ENCODE data around the gene CECR2. TPM values are rescaled to one million over a fixed set of nuclear protein-coding genes. Genes with fewer than 3 reads are reported as not detected.

Gene CECR2
- total RNA-seq, 1 donor from 2014 or later, result 67.8 TPM

DNA sequence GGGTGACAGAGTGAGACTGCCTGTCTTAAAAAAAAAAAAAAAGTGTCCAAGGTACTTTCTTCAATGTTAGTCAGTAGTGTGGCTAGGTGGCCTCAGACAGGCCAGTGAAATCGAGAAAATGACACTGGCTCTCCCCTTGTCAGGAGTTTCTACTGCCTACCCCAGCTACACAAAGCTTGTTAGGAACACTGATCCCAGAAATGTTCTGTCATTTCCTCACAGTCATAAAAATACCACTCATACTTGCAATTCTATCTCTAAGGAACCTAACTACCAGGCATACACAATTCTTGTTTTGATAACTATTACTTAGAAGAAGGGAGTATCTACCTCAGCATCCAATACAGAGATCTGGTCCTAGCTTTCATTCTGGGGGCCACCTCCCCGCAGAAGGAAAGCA is 228.0 kb downstream of the CECR2 start:
- no peak overlapping the region for H3K9ac ChIP-seq
- Mint-ChIP-seq H3K9me3 (peaks cover 2% of the 10 kb centered on the region), H3K27me3 (ENCODE audit: insufficient read depth, low read depth) (peaks cover 4% of the 10 kb centered on the region), H3K4me1 (peaks cover 3% of the 10 kb centered on the region), H3K36me3 (peaks cover 39% of the 10 kb centered on the region), H3K27ac (no peak overlapping the region), H3K4me3 (no peak overlapping the region)
- no peak for DNase-seq (ENCODE audit: low spot score)
- H4K20me1 ChIP-seq (ENCODE audit: low read depth), result peaks cover 11% of the 10 kb centered on the region
- H2AFZ ChIP-seq (replicated peaks), result no peak overlapping the region
- no peak for TF ChIP-seq EZH2 (IDR thresholded peaks at IDR 0.05)
- TF ChIP-seq EZH2phosphoT487 (IDR thresholded peaks at IDR 0.05), result no peak
- TF ChIP-seq, protein P1, sequence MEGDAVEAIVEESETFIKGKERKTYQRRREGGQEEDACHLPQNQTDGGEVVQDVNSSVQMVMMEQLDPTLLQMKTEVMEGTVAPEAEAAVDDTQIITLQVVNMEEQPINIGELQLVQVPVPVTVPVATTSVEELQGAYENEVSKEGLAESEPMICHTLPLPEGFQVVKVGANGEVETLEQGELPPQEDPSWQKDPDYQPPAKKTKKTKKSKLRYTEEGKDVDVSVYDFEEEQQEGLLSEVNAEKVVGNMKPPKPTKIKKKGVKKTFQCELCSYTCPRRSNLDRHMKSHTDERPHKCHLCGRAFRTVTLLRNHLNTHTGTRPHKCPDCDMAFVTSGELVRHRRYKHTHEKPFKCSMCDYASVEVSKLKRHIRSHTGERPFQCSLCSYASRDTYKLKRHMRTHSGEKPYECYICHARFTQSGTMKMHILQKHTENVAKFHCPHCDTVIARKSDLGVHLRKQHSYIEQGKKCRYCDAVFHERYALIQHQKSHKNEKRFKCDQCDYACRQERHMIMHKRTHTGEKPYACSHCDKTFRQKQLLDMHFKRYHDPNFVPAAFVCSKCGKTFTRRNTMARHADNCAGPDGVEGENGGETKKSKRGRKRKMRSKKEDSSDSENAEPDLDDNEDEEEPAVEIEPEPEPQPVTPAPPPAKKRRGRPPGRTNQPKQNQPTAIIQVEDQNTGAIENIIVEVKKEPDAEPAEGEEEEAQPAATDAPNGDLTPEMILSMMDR (IDR thresholded peaks at IDR 0.05), result no peak
- H3K36me3 ChIP-seq, result peaks cover 9% of the 10 kb centered on the region
- no peaks in the 10 kb centered on the region for H3F3A ChIP-seq (ENCODE audit: low read depth)
- no peaks in the 10 kb centered on the region for H3K27me3 ChIP-seq
- H3K79me2 ChIP-seq (ENCODE audit: low read depth), result peaks cover 6% of the 10 kb centered on the region
- H3K9me3 ChIP-seq (ENCODE audit: low read depth), result no peaks in the 10 kb centered on the region
- H3K27ac ChIP-seq, result no peak overlapping the region
- no peaks in the 10 kb centered on the region for H3K4me1 ChIP-seq
- H3K4me3 ChIP-seq, result no peak overlapping the region
- no peak overlapping the region for H3K4me2 ChIP-seq

DNA sequence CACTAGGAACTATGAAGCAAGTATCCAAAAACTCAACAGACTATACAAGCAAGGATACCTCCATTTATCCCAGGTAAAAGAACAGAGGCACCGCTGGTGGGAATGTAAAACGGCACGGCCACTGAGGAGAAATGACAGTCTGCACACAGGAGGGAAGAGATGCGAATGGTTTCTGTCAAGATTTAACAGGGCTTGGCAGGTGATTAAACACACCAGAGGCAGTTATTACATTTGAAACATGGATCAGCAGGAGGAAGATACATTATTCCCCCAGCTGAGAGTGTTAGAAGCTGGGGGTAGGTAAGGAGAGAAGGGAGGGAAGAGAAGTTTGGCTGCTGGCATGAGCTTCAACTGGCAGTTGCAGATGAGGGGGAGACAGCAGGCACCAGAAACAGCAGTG is 229.1 kb downstream of the CECR2 start:
- H3K4me3 Mint-ChIP-seq, result no peak overlapping the region
- H3K9me3 ChIP-seq (ENCODE audit: low read depth), result no peaks in the 10 kb centered on the region
- peaks cover 11% of the 10 kb centered on the region for H4K20me1 ChIP-seq (ENCODE audit: low read depth)
- peaks cover 32% of the 10 kb centered on the region for H3K36me3 Mint-ChIP-seq
- no peak overlapping the region for H3K27ac Mint-ChIP-seq
- no peak for DNase-seq (ENCODE audit: low spot score)
- H3K9ac ChIP-seq, result no peak overlapping the region
- H3K4me1 ChIP-seq, result no peaks in the 10 kb centered on the region
- H3K4me2 ChIP-seq, result no peak overlapping the region
- H3K27me3 ChIP-seq, result no peaks in the 10 kb centered on the region
- peaks cover 17% of the 10 kb centered on the region for H3K79me2 ChIP-seq (ENCODE audit: low read depth)
- peaks cover 9% of the 10 kb centered on the region for H3K36me3 ChIP-seq
- no peaks in the 10 kb centered on the region for H3F3A ChIP-seq (ENCODE audit: low read depth)
- TF ChIP-seq EZH2 (IDR thresholded peaks at IDR 0.05), result no peak
- no peak for TF ChIP-seq EZH2phosphoT487 (IDR thresholded peaks at IDR 0.05)
- TF ChIP-seq, protein P1 (IDR thresholded peaks at IDR 0.05), result no peak
- H3K9me3 Mint-ChIP-seq, result peaks cover 2% of the 10 kb centered on the region
- H3K4me3 ChIP-seq, result no peak overlapping the region
- peaks cover 4% of the 10 kb centered on the region for H3K27me3 Mint-ChIP-seq (ENCODE audit: insufficient read depth, low read depth)
- no peaks in the 10 kb centered on the region for H3K4me1 Mint-ChIP-seq
- no peak overlapping the region for H3K27ac ChIP-seq
- H2AFZ ChIP-seq (replicated peaks), result no peak overlapping the region

DNA sequence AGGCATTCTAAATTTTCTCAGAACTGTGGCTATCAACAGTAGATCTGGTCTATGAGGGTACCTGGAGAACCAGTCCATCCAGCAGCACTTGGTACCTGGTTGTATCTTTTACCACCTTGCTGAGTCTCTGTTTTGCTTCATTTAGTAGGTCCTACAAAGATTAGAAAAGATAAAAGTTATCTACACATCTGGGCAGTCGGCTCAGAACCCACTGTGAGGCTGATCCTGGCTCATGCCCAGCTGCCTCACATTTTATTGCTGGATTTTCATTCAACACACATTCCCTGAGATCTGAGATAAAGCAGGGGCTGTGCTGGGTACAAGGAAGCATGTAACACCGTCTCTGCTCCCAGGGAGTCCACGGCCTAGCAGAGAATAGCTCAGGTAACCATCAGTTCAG is 231.8 kb downstream of the CECR2 start:
- TF ChIP-seq EZH2 (IDR thresholded peaks at IDR 0.05), result no peak
- TF ChIP-seq, protein P1 (IDR thresholded peaks at IDR 0.05), result no peak
- no peak for TF ChIP-seq EZH2phosphoT487 (IDR thresholded peaks at IDR 0.05)
- Histone ChIP-seq H3F3A (ENCODE audit: low read depth) (no peaks in the 10 kb centered on the region), H3K9ac (no peak overlapping the region), H3K4me1 (no peaks in the 10 kb centered on the region), H4K20me1 (ENCODE audit: low read depth) (peaks cover 14% of the 10 kb centered on the region), H2AFZ (replicated peaks) (no peak overlapping the region), H3K9me3 (ENCODE audit: low read depth) (no peaks in the 10 kb centered on the region), H3K27ac (no peak overlapping the region), H3K4me2 (no peak overlapping the region), H3K4me3 (no peak overlapping the region), H3K79me2 (ENCODE audit: low read depth) (peaks cover 37% of the 10 kb centered on the region), H3K36me3 (peaks cover 9% of the 10 kb centered on the region), H3K27me3 (no peaks in the 10 kb centered on the region)
- Mint-ChIP-seq H3K9me3 (peaks cover 2% of the 10 kb centered on the region), H3K4me3 (no peak overlapping the region), H3K36me3 (peaks cover 22% of the 10 kb centered on the region), H3K4me1 (peaks cover 4% of the 10 kb centered on the region), H3K27me3 (ENCODE audit: insufficient read depth, low read depth) (no peaks in the 10 kb centered on the region), H3K27ac (peak overlapping the region; percentile 37)
- DNase-seq (ENCODE audit: low spot score), result no peak

Measured in neural progenitor cell (in vitro differentiated cells).